ENCODE measurements around the gene ARL2.

- no peak for TF ChIP-seq BHLHE40 (IDR thresholded peaks at IDR 0.05; ENCODE audit: borderline replicate concordance)
- TF ChIP-seq ARNT (IDR thresholded peaks at IDR 0.05) = no peak
- TF ChIP-seq TARDBP (IDR thresholded peaks at IDR 0.05) = no peak
- no peak for TF ChIP-seq SUZ12 (IDR thresholded peaks at IDR 0.05)
- TF ChIP-seq CTBP1 (IDR thresholded peaks at IDR 0.05; ENCODE audit: borderline replicate concordance) = no peak
- TF ChIP-seq SP1 (IDR thresholded peaks at IDR 0.05) = no peak
- no peak for TF ChIP-seq PKNOX1 (IDR thresholded peaks at IDR 0.05)
- TF ChIP-seq NFRKB (IDR thresholded peaks at IDR 0.05) = no peak
- TF ChIP-seq ELF4 (IDR thresholded peaks at IDR 0.05) = no peak
- no peak for TF ChIP-seq LEF1 (IDR thresholded peaks at IDR 0.05; ENCODE audit: borderline replicate concordance)
These were observed 33.8 kb downstream of the ARL2 start for GRCh38 chr11:65047581-65048422.
